GM12891 (cell line): ENCODE results near the gene C4A.
"Not testable (repeated sequence)": the region's sequence is repeated elsewhere in the genome, so short reads cannot be mapped to it uniquely, and the experiment has no call there.

Source experiments
- POLR2A ChIP-seq: IDR thresholded peaks from 2 replicates; pipeline ENCODE4 v1.6.1; 2011; ENCODE audit warnings: low read depth, low read length, control low read depth
- TAF1 ChIP-seq: IDR thresholded peaks from 2 replicates; pipeline ENCODE4 v1.6.1; 2011; ENCODE audit warnings: low read depth, low read length, control low read depth

- TF ChIP-seq POLR2A, TAF1: not testable (repeated sequence)
Measured at GRCh38 chr6:32035283-32036013, 53.6 kb downstream of the C4A start.
